NCI-H2227 (cell line): ENCODE results near the gene DCTN2.
"Not testable (repeated sequence)": the region's sequence is repeated elsewhere in the genome, so short reads cannot be mapped to it uniquely, and the experiment has no call there.

ENCODE experiments used
- DNase-seq: peaks from one replicate; lab custom pipeline; 2025; ENCODE audit not compliant: unreplicated experiment; lab: John Stamatoyannopoulos, UW

Gene DCTN2

GRCh38 chr12:57529831-57530230, 17.2 kb downstream of the DCTN2 start:
- no peak for DNase-seq

- DNase-seq, result no peak
Observed at GRCh38 chr12:57528831-57529555, 18.0 kb downstream of the DCTN2 start.

GRCh38 chr12:57528176-57528575, 18.8 kb downstream of the DCTN2 start:
- DNase-seq, result no peak

GRCh38 chr12:57527184-57527583, 19.8 kb downstream of the DCTN2 start:
- no peak for DNase-seq

- no peak for DNase-seq
Observed at GRCh38 chr12:57526477-57527126, 20.4 kb downstream of the DCTN2 start.

DNA sequence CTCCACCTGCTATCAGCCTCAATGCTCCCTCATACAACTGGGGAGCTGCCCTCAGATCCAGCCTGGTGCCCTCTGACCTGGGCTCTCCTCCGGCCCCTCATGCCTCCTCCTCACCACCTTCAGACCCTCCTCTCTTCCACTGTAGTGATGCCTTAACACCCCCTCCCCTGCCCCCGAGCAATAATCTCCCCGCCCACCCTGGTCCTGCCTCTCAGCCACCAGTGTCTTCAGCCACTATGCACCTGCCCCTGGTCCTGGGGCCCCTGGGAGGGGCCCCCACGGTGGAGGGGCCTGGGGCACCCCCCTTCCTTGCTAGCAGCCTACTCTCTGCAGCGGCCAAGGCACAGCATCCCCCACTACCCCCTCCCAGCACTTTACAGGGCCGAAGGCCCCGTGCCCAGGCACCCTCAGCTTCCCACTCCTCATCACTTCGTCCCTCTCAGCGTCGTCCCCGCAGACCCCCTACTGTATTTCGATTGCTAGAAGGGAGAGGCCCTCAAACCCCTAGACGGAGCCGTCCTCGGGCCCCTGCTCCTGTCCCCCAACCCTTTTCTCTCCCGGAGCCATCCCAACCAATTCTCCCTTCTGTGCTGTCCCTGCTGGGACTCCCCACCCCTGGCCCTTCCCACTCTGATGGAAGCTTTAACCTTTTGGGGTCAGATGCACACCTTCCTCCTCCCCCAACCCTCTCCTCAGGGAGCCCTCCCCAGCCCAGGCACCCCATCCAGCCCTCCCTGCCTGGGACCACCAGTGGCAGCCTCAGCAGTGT, 21.2 kb downstream of the DCTN2 start:
- DNase-seq, result no peak

DNA sequence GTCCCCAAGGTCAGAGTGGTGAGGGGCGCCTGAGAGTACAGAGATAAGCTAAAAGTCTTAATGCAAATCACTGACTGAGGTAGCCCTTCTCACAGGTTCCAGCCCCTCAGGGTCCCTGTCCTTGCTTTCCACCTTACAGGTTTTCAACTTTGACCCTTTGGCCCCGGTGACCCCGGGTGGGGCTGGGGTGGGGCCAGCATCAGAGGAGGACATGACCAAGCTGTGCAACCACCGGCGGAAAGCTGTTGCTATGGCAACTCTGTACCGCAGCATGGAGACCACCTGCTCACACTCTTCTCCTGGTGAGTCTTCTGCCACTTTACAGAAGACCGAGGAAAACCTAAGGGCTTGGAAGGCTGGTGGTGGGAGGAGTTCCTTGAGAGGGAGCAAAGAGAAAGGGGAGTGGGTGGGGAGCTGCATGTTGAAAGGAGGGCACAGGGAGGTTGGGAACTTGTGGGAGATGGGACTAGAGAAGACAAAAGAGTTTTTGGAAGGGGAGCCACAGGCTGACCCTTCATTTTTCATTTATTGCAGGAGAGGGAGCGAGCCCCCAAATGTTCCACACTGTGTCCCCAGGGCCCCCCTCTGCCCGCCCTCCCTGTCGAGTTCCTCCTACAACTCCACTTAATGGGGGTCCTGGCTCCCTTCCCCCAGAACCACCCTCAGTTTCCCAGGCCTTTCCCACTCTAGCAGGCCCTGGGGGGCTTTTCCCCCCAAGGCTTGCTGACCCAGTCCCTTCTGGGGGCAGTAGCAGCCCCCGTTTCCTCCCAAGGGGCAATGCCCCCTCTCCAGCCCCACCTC, 22.0 kb downstream of the DCTN2 start:
- DNase-seq, result peak; percentile 61

- DNase-seq, result no peak
Observed at GRCh38 chr12:57523706-57524614, 23.0 kb downstream of the DCTN2 start.

GRCh38 chr12:57522887-57523705, 23.9 kb downstream of the DCTN2 start:
- DNase-seq, result peak; percentile 41

DNA sequence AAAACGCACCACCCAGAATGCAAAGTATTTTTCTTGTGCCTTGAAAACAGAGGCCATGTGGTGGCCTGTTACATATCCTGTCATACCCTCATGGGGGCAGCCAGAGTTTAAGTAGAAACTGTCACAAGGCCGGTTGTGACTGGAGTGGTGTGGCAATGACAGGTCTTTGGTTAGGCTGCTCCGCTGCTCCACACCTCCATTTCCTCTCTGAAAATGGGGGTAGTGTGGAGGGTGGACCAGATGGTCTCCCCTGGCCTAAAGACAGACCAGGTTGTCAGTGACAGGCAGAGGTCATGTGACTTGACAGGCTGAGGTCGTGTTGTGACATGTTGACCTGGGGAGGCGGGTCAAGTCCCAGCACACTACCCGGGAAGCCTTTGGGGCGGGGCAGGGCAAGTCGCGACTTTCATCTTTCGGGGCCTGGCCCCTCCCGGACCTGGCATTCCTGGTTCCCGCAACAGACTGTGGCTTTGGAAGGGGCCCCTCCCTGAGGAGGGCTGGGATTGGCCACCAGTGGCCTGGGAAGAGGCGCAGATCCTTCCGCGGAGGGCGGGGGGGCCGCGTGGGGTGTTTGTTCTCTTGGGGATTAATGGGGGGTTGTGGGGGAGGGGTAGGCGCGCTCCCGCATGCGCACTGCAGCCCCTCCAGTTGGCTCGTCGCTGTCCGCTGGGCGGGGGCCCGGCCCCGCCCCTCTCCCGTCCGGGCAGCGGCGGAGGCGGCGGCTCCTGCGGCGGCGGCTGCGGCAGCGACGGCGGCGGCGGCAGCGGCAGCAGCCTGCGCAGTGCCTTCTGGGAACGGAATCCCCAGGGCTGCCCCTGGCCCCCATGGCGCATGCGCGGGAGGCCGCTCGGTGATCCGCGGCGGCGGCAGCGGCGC, 24.7 kb downstream of the DCTN2 start, which contains the start of gene MBD6:
Gene MBD6 (plus strand): TSS at position 814 of the 876 bp plus-strand sequence. CDS start 1,480 bp downstream, outside the sequence.
- peak; percentile 88 for DNase-seq

GRCh38 chr12:57521525-57522010, 25.4 kb downstream of the DCTN2 start:
- DNase-seq, result peak; percentile 34

- peak; percentile 98 for DNase-seq
Observed at GRCh38 chr12:57520053-57520818, 26.8 kb downstream of the DCTN2 start, which contains the start of gene DDIT3. DDIT3 (minus strand) TSS chr12:57520514; CDS start chr12:57517406, 3,108 bp downstream.

DNA sequence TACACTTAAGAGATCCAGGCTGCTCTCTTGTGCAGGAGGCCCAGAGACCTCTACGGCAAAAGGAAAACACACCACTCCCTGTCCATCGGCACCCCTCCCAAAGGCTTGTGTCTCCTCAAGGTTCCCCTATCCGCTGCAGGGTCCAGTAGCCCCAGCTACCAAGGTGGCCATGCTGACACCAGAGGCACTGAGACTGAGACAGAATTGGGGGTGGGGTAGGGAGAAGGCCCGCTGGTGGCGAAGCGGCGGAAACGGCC, 27.3 kb downstream of the DCTN2 start:
- DNase-seq, result no peak

DNA sequence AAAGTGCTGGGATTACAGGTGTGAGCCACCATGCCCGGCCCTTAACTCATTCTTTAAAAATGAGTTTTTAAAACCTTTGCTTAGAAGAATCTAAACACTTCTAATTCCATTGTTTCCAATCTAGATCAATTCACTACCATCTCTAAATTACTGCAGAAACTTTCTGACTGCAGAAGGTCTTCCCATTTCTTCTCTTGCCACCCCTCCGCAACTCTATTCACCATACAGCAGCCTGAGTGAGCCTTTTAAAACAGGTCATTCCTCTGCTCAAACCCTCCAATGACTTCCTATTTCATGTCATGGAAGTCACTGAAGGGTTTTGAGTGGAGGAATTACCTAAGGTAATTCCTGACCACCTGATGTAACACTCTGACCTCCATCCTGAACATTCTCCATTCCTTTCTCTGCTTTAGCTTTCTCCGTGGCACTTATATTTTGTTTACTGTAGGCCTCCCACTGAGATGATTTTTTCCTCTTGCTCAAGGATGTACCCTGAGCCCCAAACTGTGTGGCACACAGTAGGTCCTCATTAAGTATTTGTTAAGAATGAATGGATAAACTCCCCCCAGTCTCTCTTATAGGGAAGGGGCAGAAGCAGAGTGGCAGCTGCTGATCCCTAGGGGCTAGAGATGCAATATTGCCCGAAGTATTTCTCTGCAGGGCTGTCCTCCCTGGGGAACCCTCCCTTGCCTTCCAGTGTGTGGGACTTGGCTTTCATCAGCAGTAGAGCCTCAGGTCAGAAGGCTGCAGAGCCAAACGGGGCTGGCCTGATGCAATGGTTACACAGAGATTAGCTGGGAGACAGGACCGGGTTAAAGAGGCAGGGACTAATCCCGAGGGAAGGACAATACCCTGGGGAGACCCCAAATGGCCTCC, 27.8 kb downstream of the DCTN2 start:
- peak; percentile 26 for DNase-seq

DNA sequence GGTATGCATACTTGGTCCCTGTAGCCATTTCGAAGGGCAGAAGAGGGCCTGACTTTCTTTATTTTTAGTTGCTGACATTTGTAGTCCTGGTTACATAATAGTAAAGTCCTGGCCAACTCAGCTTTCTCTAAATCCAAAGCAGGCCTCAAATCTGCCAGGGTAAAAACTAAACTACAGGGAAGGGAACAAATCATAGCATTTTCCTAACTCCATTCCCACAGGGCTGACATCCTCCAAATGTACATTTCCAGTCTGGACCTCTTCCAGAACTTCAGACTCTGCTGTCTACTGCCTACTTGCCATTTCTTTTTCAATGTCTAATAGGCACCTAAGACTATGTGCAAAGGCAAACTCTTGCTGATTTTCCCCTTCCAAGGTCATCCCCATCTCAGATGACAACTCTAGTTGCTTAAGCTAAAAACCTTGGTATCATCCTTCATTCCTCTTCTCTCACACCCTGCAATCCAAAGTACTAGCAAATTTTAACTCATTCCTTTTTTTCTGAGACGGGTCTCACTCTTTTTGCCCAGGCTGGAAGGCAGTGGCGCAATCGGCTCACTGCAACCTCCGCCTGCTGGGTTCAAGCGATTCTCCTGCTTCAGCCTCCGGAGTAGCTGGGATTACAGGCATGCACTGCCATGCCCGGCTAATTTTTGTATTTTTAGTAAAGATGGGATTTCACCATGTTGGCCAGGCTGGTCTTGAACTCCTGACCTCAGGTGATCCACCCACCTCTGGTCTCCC, 28.6 kb downstream of the DCTN2 start:
- DNase-seq, result no peak

GRCh38 chr12:57517718-57518117, 29.3 kb downstream of the DCTN2 start:
- DNase-seq, result not testable (repeated sequence)
